Ishikawa (cell line): ENCODE data around the gene HOXC11.

ENCODE experiments used
- CEBPB ChIP-seq: IDR thresholded peaks from 2 replicates; pipeline ENCODE4 v1.6.1; 2012
- FOXM1 ChIP-seq: IDR thresholded peaks from 2 replicates; pipeline ENCODE4 v1.6.1; 2012; ENCODE audit warnings: low read depth, borderline replicate concordance
- RAD21 ChIP-seq: IDR thresholded peaks from 2 replicates; pipeline ENCODE4 v1.6.1; 2012; ENCODE audit warnings: low read depth
- TAF1 ChIP-seq: IDR thresholded peaks from 2 replicates; pipeline ENCODE4 v1.6.1; 2012; ENCODE audit warnings: low read depth, mild to moderate bottlenecking
- TF ChIP-seq, protein P1 (sequence below): IDR thresholded peaks from 2 replicates; pipeline ENCODE4 v1.6.1; 2012

DNA sequence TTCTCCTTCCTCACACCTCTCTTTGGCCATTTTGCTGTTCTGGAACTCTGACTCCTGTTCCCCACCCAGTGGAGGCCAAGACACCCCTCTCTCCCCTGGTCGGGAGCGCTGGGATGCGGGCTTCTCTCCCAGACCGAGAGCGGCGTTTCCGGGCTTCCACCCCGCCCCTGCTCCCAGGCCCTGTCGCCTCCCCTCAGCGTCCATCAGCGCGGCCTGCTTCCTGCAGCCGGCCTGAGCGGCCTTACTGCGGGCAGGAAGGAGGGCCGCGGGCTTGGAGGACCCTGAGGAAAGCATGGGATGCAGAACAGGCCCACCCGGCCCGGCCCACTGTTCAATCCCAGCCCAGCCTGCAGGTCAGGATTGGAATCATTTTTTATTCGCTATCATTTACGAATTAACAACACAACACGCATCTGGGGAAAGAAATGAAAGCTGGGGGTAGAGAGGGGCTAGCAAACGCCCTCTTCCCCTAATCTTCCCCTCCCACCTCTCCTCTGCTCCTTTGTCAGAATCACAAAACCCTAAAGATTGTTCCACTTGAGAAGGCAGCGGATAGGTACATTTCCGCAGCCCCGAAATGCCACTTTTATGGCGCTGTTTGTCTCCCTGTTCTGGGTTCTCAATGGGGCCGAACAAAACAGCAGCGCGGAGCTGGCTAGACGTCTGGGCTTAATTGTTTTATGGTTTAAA, 32.1 kb downstream of the HOXC11 start:
- TF ChIP-seq, protein P1, sequence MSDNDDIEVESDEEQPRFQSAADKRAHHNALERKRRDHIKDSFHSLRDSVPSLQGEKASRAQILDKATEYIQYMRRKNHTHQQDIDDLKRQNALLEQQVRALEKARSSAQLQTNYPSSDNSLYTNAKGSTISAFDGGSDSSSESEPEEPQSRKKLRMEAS = no peak
- TF ChIP-seq TAF1 = no peak
- TF ChIP-seq FOXM1 = no peak
- no peak for TF ChIP-seq CEBPB
- TF ChIP-seq RAD21 = no peak
